Sigmoid colon (tissue), 7 donors: Measurements from ENCODE around the gene SUSD3. TPM values are rescaled to one million over a fixed set of nuclear protein-coding genes. Genes with fewer than 3 reads are reported as not detected.
"Not testable (repeated sequence)": the region's sequence is repeated elsewhere in the genome, so short reads cannot be mapped to it uniquely, and the experiment has no call there.

Experiments used
- DNase-seq: peaks from one replicate; pipeline ENCODE4 v3.0.0-alpha.2; 2019
- H3K27ac ChIP-seq, 4 donors: fragments of 200-600 bp; sonication (generic); one replicate each; pipeline ENCODE4 v1.5.1; 2016 to 2019; ENCODE audit warnings: mild to moderate bottlenecking in 1 of 4
- H3K27me3 ChIP-seq, 3 donors: fragments of 200-600 bp; sonication (generic); one replicate each; pipeline ENCODE4 v1.5.1; 2019; ENCODE audit warnings: mild to moderate bottlenecking in 1 of 3
- H3K36me3 ChIP-seq, 4 donors: fragments of 200-600 bp; sonication (generic); one replicate each; pipeline ENCODE4 v1.5.1; 2016 to 2019
- H3K4me1 ChIP-seq, 4 donors: fragments of 200-600 bp; sonication (generic); one replicate each; pipeline ENCODE4 v1.5.1; 2017 to 2019
- H3K4me3 ChIP-seq, 4 donors: fragments of 200-600 bp; sonication (generic); one replicate each; pipeline ENCODE4 v1.5.1; 2017 to 2019; ENCODE audit warnings: mild to moderate bottlenecking in 2 of 4, moderate library complexity in 1 of 4
- H3K9me3 ChIP-seq, 4 donors: fragments of 200-600 bp in 3 of 4; sonication (generic) in 3 of 4; one replicate each; pipeline versions ENCODE4 v1.5.1 to v1.6.1; 2013 to 2019
- CTCF ChIP-seq, 4 experiments: fragments of 450-650 bp in 3 of 4; fragments of 200-600 bp in 1 of 4; IDR thresholded peaks; one replicate each; pipeline ENCODE4 v1.5.1; 2016 to 2019; ENCODE audit warnings: antibody characterized with exemption in 4 of 4, mild to moderate bottlenecking in 3 of 4, moderate library complexity in 2 of 4
- EP300 ChIP-seq, 4 donors: sonication (generic); formaldehyde crosslinking; IDR thresholded peaks; one replicate each; pipeline ENCODE4 v1.6.1; 2017; ENCODE audit warnings: antibody characterized with exemption in 4 of 4
- POLR2A ChIP-seq, 2 donors: fragments of 450-650 bp; IDR thresholded peaks; one replicate each; pipeline ENCODE4 v1.6.1; 2016; ENCODE audit warnings: antibody characterized with exemption in 2 of 2, mild to moderate bottlenecking in 2 of 2, moderate library complexity in 2 of 2
- POLR2AphosphoS5 ChIP-seq, 4 donors: sonication (generic); formaldehyde crosslinking; IDR thresholded peaks; one replicate each; pipeline ENCODE4 v1.6.1; 2017; ENCODE audit warnings: antibody characterized with exemption in 4 of 4
- WGBS, 2 donors: extraction: QIAGEN DNeasy Blood & Tissue Kit; methylation state at CpG; one replicate each; pipeline ENCODE4 v1.1.7; 2013; 5-methylcytosine and 5-hydroxymethylcytosine counted together
- intact Hi-C: fragments of 100-400 bp; cut with DNase I; formaldehyde crosslinking; loops from one replicate; pipeline ENCODE4 v1.15.1; 2023
- polyA plus RNA-seq, 3 donors: library from polyadenylated mRNA; stranded (reverse); fragments of 200-250 nt; gene quantifications; one replicate each; pipeline ENCODE4 v1.2.3, GENCODE V29; 2013
- total RNA-seq, 4 donors: library from RNA; depleted of rRNA; stranded (reverse); fragments of >200 nt; gene quantifications; one replicate each; pipeline ENCODE4 v1.1.0, GENCODE V29; 2016
- donor health status: healthy with polysubstance abuse.
- donor health status: Bipolar disorder and iron deficiency.
- donor health status: healthy.

The SUSD3 gene
- total and polyA plus RNA-seq, 7 donors, result 0.92 to 15.2 (median 4.7) TPM; not detected in 1

DNA sequence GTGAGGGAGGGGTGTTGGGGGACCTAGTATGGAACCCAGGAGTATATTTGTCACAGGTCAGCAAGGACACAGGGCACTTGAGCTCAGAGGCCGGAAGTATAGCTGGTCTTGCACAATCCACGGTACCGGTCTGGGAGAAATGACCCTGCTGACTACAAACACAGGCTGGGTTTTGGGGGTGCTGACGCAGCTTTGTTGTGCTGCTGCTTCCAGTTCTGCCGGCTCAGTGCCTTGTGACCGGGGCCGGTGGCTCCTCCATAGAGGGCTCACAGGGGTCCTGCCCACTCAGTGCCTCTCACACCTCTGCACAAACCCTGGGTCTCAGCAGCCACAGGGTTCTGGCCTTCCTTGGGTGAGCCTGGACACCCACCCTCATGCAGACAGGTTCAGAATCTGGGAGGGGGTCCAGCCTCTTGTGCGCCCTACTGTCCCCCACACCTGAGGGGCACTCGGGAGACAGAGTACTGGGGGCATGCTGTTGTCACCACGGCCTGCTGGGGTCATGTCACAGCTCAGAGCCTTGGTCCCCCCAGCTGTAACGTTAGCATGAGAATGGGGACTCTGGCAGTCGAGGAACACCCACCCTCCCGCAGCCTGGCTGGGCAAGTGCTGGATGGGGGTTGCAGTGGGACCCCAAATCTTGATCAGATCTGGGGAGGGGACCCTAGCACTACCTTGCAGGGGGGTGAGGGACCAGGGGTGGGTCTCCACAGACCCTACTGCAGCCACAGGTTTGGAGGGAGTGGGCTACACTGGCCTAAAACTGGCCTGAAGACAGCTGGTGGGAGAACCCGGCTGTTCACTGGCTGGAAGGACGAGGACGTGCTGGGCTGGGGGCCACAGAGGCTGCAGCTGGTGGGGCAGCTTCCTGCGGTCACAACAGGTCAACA, 57.8 kb downstream of the SUSD3 start:
- TF ChIP-seq EP300 (IDR thresholded peaks at IDR 0.05) (peak in 1 of 4 donors; percentile 6), CTCF (IDR thresholded peaks at IDR 0.05) (no peak), POLR2AphosphoS5 (IDR thresholded peaks at IDR 0.05) (peak in 3 of 4 donors; percentile 20 to 53 (median 46))
- Histone ChIP-seq H3K9me3 (no peaks in the 10 kb centered on the region), H3K4me1 (peaks cover 0 to 24% (median 22%) of the 10 kb centered on the region in 4 donors), H3K27me3 (no peaks in the 10 kb centered on the region), H3K4me3 (no peak overlapping the region), H3K36me3 (peaks cover 7 to 33% (median 22%) of the 10 kb centered on the region in 4 donors), H3K27ac (peak overlapping the region; percentile 20 to 58 (median 43))
- intact Hi-C loops, result no loop called here
- 78 to 79% methylated on average over 17 of the region's 17 CpGs for WGBS, 2 donors
- peak; percentile 91 for DNase-seq

DNA sequence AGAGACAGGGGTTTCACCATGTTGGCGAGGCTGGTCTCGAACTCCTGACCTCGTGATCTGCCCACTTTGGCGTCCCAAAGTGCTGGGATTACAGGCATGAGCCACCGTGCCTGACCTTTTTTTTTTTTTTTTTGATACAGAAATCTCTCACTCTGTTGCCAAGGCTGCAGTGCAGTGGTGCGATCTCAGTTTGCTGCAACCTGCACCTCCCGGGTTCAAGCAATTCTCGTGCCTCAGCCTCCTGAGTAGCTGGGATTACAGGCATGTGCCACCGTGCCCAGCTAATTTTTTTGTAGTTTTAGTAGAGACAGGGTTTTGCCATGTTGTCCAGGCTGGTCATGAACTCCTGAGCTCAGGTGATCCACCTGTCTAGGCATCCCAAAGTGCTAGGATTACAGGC, 59.0 kb downstream of the SUSD3 start:
- 86 to 92% methylated on average over 9 of the region's 9 CpGs for WGBS, 2 donors
- H3K27ac ChIP-seq, H3K27me3 ChIP-seq, intact Hi-C loops, H3K9me3 ChIP-seq, H3K4me3 ChIP-seq: not testable (repeated sequence)
- peaks cover 7 to 33% (median 17%) of the 10 kb centered on the region in 4 donors for H3K36me3 ChIP-seq
- DNase-seq, result peak; percentile 21
- peaks cover 0 to 24% (median 23%) of the 10 kb centered on the region in 4 donors for H3K4me1 ChIP-seq

DNA sequence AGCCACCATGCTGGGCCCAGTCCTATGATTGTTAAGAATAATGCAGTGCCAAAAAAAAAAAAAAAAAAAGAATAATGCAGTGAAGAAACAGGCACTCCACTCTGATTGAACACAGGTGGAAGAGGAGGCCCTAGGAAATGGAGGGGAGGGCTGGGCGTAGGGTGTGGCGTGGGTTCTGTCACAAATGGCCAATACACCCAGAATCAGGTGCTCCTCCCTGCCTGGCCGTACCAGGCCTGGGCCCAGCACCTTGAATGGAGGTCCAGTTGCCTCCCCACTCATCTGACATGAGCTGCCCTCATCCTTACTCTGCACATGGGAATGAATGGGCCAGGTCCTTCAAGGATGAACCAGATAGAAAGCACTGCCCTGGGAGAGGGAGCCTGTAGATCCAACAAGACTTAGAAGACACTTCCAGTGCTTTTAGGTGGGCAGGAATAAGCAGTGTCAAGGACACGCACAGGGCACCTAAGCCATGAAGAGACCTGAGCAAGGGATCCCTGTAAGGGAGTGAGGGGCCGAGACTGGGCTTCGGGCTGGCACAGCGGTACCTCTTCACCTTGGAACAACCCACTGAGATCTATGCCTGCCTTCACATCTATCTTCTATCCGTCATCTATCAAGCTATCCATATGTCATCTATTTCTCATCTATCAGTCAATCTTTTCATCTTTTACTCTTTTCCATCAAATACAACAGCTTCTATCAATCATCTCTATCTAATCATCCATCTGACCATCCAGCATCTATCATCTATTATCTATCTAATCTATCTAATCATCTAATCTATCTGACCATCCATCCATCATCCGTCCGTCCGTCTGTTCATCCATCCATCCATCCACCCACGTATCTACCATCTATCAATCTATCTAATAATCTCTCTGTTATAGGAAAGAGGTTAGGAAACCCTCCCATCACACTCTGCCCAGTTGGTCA, 59.7 kb downstream of the SUSD3 start:
- Histone ChIP-seq H3K27ac (no peak overlapping the region), H3K4me3 (no peak overlapping the region), H3K27me3 (no peaks in the 10 kb centered on the region), H3K9me3 (no peaks in the 10 kb centered on the region), H3K36me3 (peaks cover 1 to 33% (median 11%) of the 10 kb centered on the region in 4 donors), H3K4me1 (peaks cover 0 to 26% (median 23%) of the 10 kb centered on the region in 4 donors)
- intact Hi-C loops, result no loop called here
- peak; percentile 61 for DNase-seq
- WGBS, 2 donors, result 91 to 93% methylated on average over 12 of the region's 12 CpGs
- TF ChIP-seq EP300 (IDR thresholded peaks at IDR 0.05) (no peak), CTCF (IDR thresholded peaks at IDR 0.05) (no peak), POLR2AphosphoS5 (IDR thresholded peaks at IDR 0.05) (no peak), POLR2A (IDR thresholded peaks at IDR 0.05) (no peak)

DNA sequence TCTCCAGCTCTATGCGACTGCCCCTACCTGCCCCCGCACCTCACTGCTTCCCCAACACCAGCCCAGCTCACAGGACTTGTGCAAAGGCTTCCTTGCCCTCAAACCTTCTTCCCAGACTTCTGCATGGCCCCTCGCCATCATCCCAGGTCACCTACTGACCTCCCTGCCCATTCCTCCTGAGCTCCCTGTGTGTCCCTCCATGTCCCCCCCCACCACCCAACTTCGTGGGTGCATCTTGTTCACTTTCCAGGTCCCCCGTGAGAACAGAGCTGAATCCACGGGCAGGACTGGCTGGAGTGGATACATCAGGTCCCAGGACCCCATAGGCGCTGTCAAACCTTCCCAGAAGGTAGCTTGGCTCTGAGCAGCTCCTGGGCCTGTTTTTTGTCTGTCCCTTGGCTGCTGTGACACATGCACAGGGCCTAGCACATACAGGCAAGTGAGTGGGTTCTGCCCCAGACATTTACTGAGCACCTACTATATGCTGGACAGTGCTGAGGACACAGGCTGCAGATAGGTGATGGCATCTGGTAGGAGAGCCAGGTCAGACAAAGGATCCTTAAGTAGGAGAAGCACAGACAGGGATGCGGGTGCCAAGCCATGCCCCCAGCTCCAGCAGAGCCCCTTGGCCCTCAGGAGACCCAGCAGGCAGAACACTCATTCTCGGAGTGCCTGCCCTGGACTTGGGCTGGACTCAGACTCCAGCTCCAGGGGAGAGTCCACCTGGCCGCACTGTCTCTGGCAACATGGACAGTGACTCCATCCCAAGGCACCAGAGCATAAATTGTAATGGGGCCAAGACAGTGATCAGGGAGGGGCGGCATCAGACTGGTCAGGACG, 60.6 kb downstream of the SUSD3 start:
- intact Hi-C loops, result no loop called here
- H3K4me3 ChIP-seq, result no peak overlapping the region
- no peaks in the 10 kb centered on the region for H3K27me3 ChIP-seq
- WGBS, 2 donors, result 93 to 95% methylated on average over 12 of the region's 12 CpGs
- peak overlapping the region; percentile 76 to 79 (median 78) for H3K27ac ChIP-seq
- no peak for TF ChIP-seq POLR2AphosphoS5 (IDR thresholded peaks at IDR 0.05)
- no peak for TF ChIP-seq EP300 (IDR thresholded peaks at IDR 0.05)
- TF ChIP-seq POLR2A (IDR thresholded peaks at IDR 0.05), result no peak
- TF ChIP-seq CTCF (IDR thresholded peaks at IDR 0.05), result no peak
- H3K36me3 ChIP-seq, result peaks cover 0 to 33% (median 11%) of the 10 kb centered on the region in 4 donors
- peak; percentile 64 for DNase-seq
- no peaks in the 10 kb centered on the region for H3K9me3 ChIP-seq
- peaks cover 0 to 24% (median 22%) of the 10 kb centered on the region in 4 donors for H3K4me1 ChIP-seq
